ENCODE measurements around the gene ATOSB. TPM values are rescaled to one million over a fixed set of nuclear protein-coding genes. Genes with fewer than 3 reads are reported as not detected.

The ATOSB gene
- total and polyA plus RNA-seq, 2 of the 8 experiments (the other 6 are each of a cell fraction or from before 2014, with no cell fraction given): 6.9 to 10.4 TPM

DNA sequence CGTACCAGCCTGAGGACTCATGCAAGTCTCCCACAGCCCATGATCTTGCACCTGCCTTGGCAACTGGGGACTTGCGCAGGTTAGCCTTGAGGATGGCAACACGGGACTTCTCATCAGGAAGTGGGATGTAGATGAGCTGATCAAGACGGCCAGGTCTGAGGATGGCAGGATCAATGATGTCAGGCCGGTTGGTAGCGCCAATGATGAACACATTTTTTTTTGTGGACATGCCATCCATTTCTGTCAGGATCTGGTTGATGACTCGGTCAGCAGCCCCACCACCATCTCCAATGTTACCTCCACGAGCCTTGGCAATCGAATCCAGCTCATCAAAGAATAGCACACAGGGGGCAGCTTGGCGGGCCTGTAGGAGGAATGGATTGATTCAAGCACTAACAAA, 56.2 kb downstream of the ATOSB start:
- FAIRE-seq (no peak), DNase-seq (ENCODE audit: low read depth in 1 of 2, low spot score in 2 of 2) (no peak)
- H3K23me2 ChIP-seq (ENCODE audit: low read depth, low read length): no peaks in the 10 kb centered on the region
- no peak overlapping the region for H2AK5ac ChIP-seq (ENCODE audit: low read depth, low read length)
- H3K18ac ChIP-seq (ENCODE audit: extremely low read depth, low read length): no peak overlapping the region
- no peak overlapping the region for H3K4me2 ChIP-seq (ENCODE audit: insufficient read depth in 1 of 2, low read depth in 2 of 2, low read length in 2 of 2)
- peaks cover 77 to 94% (median 88%) of the 10 kb centered on the region in 4 experiments for H3K36me3 ChIP-seq (ENCODE audit: control insufficient read depth in 2 of 4, insufficient read depth in 4 of 4, low read length in 3 of 4)
- no peak overlapping the region for H4K8ac ChIP-seq (ENCODE audit: extremely low read depth, insufficient read depth, low read length)
- H2BK120ac ChIP-seq (replicated peaks; ENCODE audit: low read depth, low read length): no peak overlapping the region
- no peak overlapping the region for H3K27ac ChIP-seq (ENCODE audit: low read depth, low read length)
- TF ChIP-seq FOSL1 (IDR thresholded peaks at IDR 0.05; ENCODE audit: insufficient read depth, low read depth, low read length) (no peak), CEBPB (IDR thresholded peaks at IDR 0.05; ENCODE audit: low read depth, low read length) (no peak), TAF7 (optimal IDR thresholded peaks at IDR 0.05; ENCODE audit: borderline replicate concordance, low read depth, low read length) (no peak), RFX5 (IDR thresholded peaks at IDR 0.05; ENCODE audit: borderline replicate concordance, low read depth, low read length) (no peak), ZNF274 (IDR thresholded peaks at IDR 0.05; ENCODE audit: borderline replicate concordance, extremely low read depth, low read length) (no peak), EP300 (IDR thresholded peaks at IDR 0.05; ENCODE audit: borderline replicate concordance in 1 of 2, low read depth in 2 of 2, low read length in 2 of 2) (no peak), PHF8 (conservative IDR thresholded peaks at IDR 0.05; ENCODE audit: low read depth, low read length) (no peak), GTF2F1 (IDR thresholded peaks at IDR 0.05; ENCODE audit: borderline replicate concordance, low read depth, low read length) (no peak)
- no peaks in the 10 kb centered on the region; a peak in 1 of 4 replicates for H3K9me3 ChIP-seq (ENCODE audit: insufficient read depth in 2 of 2, low read depth in 1 of 2, low read length in 1 of 2)
- H3K4me1 ChIP-seq (replicated peaks in 1 of 4; ENCODE audit: control insufficient read depth in 3 of 4, insufficient read depth in 4 of 4, low read length in 3 of 4): no peaks in the 10 kb centered on the region
- no peak overlapping the region for H3K14ac ChIP-seq (ENCODE audit: insufficient read length)
- no peak overlapping the region for H3K56ac ChIP-seq (replicated peaks; ENCODE audit: insufficient read length, low read depth, low read length)
- 94% methylated on average over 10 of the region's 10 CpGs; no CpG with 5 or more reads in 1 of the 2 experiments for WGBS, 2 experiments (ENCODE audit: extremely low coverage in 1 of 2, insufficient coverage in 1 of 2, insufficient read length in 1 of 2, insufficient replicate concordance in 2 of 2, low coverage in 1 of 2, low lambda C conversion rate in 2 of 2, missing lambda C conversion rate in 1 of 2)
- H4K91ac ChIP-seq (replicated peaks; ENCODE audit: insufficient read length, low read length): no peak overlapping the region
- H2BK15ac ChIP-seq (ENCODE audit: low read length): no peak overlapping the region
- no peak overlapping the region for H3K4me3 ChIP-seq (ENCODE audit: extremely low read depth in 1 of 4, insufficient read depth in 2 of 4, low read depth in 3 of 4, low read length in 4 of 4)
- H3K9ac ChIP-seq (replicated peaks in 1 of 4; ENCODE audit: extremely low read depth in 1 of 4, low read depth in 3 of 4, low read length in 3 of 4): no peak overlapping the region
- no peaks in the 10 kb centered on the region for H3K79me2 ChIP-seq (ENCODE audit: control insufficient read depth in 1 of 2, insufficient read depth in 2 of 2, low read length in 2 of 2)
- H4K20me1 ChIP-seq (replicated peaks in 1 of 2; ENCODE audit: control insufficient read depth in 1 of 2, insufficient read depth in 2 of 2, low read length in 2 of 2): peaks cover 5 to 18% of the 10 kb centered on the region in 2 experiments
- H3K4ac ChIP-seq (replicated peaks; ENCODE audit: insufficient read length, low read depth, low read length): no peak overlapping the region
- H3K79me1 ChIP-seq (ENCODE audit: low read depth, low read length): no peaks in the 10 kb centered on the region; the same call in 1 of the 2 replicates
- no peak overlapping the region for H2BK12ac ChIP-seq (ENCODE audit: low read depth, low read length)
- H2AFZ ChIP-seq (ENCODE audit: low read length): no peak overlapping the region
- no peak overlapping the region for H2BK5ac ChIP-seq (ENCODE audit: low read depth, low read length)
- ChIA-PET POLR2A (ENCODE audit: partially characterized antibody) (interaction anchor here (0.6 to 2.3 kb wide), 8 partner anchors 9 to 412 kb away, joined by 3 to 11 read pairs (median 4); partner anchors contain the start of gene VCP), CTCF (ENCODE audit: partially characterized antibody) (interaction anchor here (1.0 to 1.6 kb wide), 4 partner anchors 8 to 299 kb away, joined by 3 to 8 read pairs (median 4); no protein-coding TSS in a partner anchor)
- no peak overlapping the region for H3K23ac ChIP-seq (ENCODE audit: insufficient read length)
- H4K5ac ChIP-seq (ENCODE audit: insufficient read length, low read depth, low read length): no peak overlapping the region
- H2BK20ac ChIP-seq (ENCODE audit: low read length): no peak overlapping the region
- H3K27me3 ChIP-seq (replicated peaks in 1 of 4; ENCODE audit: control insufficient read depth in 3 of 4, extremely low read depth in 1 of 4, insufficient read depth in 3 of 4, low read length in 3 of 4): no peaks in the 10 kb centered on the region

All from H1 (cell line).